HG03025 (cell line): ENCODE data around the gene CPXM2.
"Not testable (repeated sequence)": the region's sequence is repeated elsewhere in the genome, so short reads cannot be mapped to it uniquely, and the experiment has no call there.

Experiments
- ATAC-seq: cut with Tn5 transposase; IDR thresholded peaks from one replicate; pipeline ENCODE4 v1.9.1; 2021; ENCODE audit warnings: mild to moderate bottlenecking, moderate library complexity; ENCODE audit not compliant: unreplicated experiment, low FRiP score

The CPXM2 gene

GRCh38 chr10:123750901-123751300 lies 140.7 kb downstream of the CPXM2 start:
- ATAC-seq = no peak

GRCh38 chr10:123748711-123749110 lies 142.9 kb downstream of the CPXM2 start:
- no peak for ATAC-seq

- ATAC-seq = no peak
Measured at GRCh38 chr10:123747426-123747825, 144.2 kb downstream of the CPXM2 start.

GRCh38 chr10:123746942-123747341 lies 144.7 kb downstream of the CPXM2 start:
- ATAC-seq = no peak

- no peak for ATAC-seq
Measured at GRCh38 chr10:123746520-123746919, 145.1 kb downstream of the CPXM2 start.

- no peak for ATAC-seq
Measured at GRCh38 chr10:123746061-123746460, 145.5 kb downstream of the CPXM2 start.

- no peak for ATAC-seq
Measured at GRCh38 chr10:123744224-123744536, 147.4 kb downstream of the CPXM2 start.

- no peak for ATAC-seq
Measured at GRCh38 chr10:123743441-123744223, 148.0 kb downstream of the CPXM2 start.

- ATAC-seq = no peak
Measured at GRCh38 chr10:123742751-123743440, 148.7 kb downstream of the CPXM2 start.

- no peak for ATAC-seq
Measured at GRCh38 chr10:123741711-123742110, 149.9 kb downstream of the CPXM2 start.

- ATAC-seq = no peak
Measured at GRCh38 chr10:123741146-123741545, 150.5 kb downstream of the CPXM2 start.

GRCh38 chr10:123736917-123737316 lies 154.7 kb downstream of the CPXM2 start:
- not testable (repeated sequence) for ATAC-seq

GRCh38 chr10:123729523-123729922 lies 162.1 kb downstream of the CPXM2 start:
- no peak for ATAC-seq

GRCh38 chr10:123726836-123727235 lies 164.8 kb downstream of the CPXM2 start:
- ATAC-seq = no peak

- no peak for ATAC-seq
Measured at GRCh38 chr10:123726381-123726780, 165.2 kb downstream of the CPXM2 start.

- ATAC-seq = no peak
Measured at GRCh38 chr10:123724747-123725146, 166.9 kb downstream of the CPXM2 start.

- no peak for ATAC-seq
Measured at GRCh38 chr10:123722351-123722750, 169.3 kb downstream of the CPXM2 start.

GRCh38 chr10:123721441-123722049 lies 170.1 kb downstream of the CPXM2 start:
- ATAC-seq = no peak

GRCh38 chr10:123720536-123720935 lies 171.1 kb downstream of the CPXM2 start:
- no peak for ATAC-seq

- no peak for ATAC-seq
Measured at GRCh38 chr10:123718544-123719060, 173.0 kb downstream of the CPXM2 start.

- no peak for ATAC-seq
Measured at GRCh38 chr10:123717336-123717735, 174.3 kb downstream of the CPXM2 start.
